Liver (tissue), 9 donors: Measurements from ENCODE around the gene KCNQ4. TPM values are rescaled to one million over a fixed set of nuclear protein-coding genes. Genes with fewer than 3 reads are reported as not detected.

Source experiments
- DNase-seq: peaks from one replicate; pipeline ENCODE4 v3.0.0-alpha.2; 2017; ENCODE audit warnings: low spot score
- H3K27ac ChIP-seq, 2 donors: one replicate each; pipeline ENCODE4 v1.7.0; 2013; ENCODE audit warnings: inconsistent platforms in 2 of 2, low read length in 2 of 2, control low read depth in 1 of 2, low read depth in 1 of 2, mild to moderate bottlenecking in 1 of 2
- H3K27me3 ChIP-seq, 4 donors: one replicate each; pipeline versions ENCODE4 v1.6.1 to v1.7.0; 2013; ENCODE audit warnings: low read length in 3 of 4, inconsistent platforms in 1 of 4, mild to moderate bottlenecking in 1 of 4, moderate library complexity in 1 of 4; ENCODE audit not compliant: control insufficient read depth in 4 of 4, insufficient read depth in 4 of 4
- H3K36me3 ChIP-seq, 4 donors: one replicate each; pipeline versions ENCODE4 v1.6.1 to v1.7.0; 2013; ENCODE audit warnings: low read length in 3 of 4, mild to moderate bottlenecking in 3 of 4, low read depth in 1 of 4, moderate library complexity in 1 of 4; ENCODE audit not compliant: control insufficient read depth in 4 of 4, insufficient read depth in 3 of 4
- H3K4me1 ChIP-seq, 4 donors: one replicate each; pipeline versions ENCODE4 v1.6.1 to v1.7.0; 2013; ENCODE audit warnings: low read length in 3 of 4, mild to moderate bottlenecking in 3 of 4, moderate library complexity in 1 of 4; ENCODE audit not compliant: control insufficient read depth in 4 of 4, insufficient read depth in 4 of 4
- H3K4me3 ChIP-seq, 3 donors: one replicate each; pipeline versions ENCODE4 v1.6.1 to v1.7.0; 2013; ENCODE audit warnings: low read length in 3 of 3, control low read depth in 1 of 3, low read depth in 1 of 3, mild to moderate bottlenecking in 1 of 3
- H3K9ac ChIP-seq, 2 donors: one replicate each; pipeline ENCODE4 v1.7.0; 2013; ENCODE audit warnings: low read length in 2 of 2, mild to moderate bottlenecking in 2 of 2, moderate library complexity in 2 of 2, control low read depth in 1 of 2, low read depth in 1 of 2
- H3K9me3 ChIP-seq, 4 donors: one replicate each; pipeline versions ENCODE4 v1.6.1 to v1.7.0; 2013; ENCODE audit warnings: low read length in 3 of 4; ENCODE audit not compliant: control insufficient read depth in 4 of 4
- CTCF ChIP-seq: fragments of 150-350 bp; IDR thresholded peaks from 2 replicates; pipeline ENCODE4 v1.5.1; 2017; ENCODE audit warnings: improper control_type of control experiment, low read depth, low read length; ENCODE audit not compliant: missing input control
- EGR1 ChIP-seq, 2 donors: IDR thresholded peaks; 2 replicates each; pipeline ENCODE4 v1.6.1; 2016 to 2018; ENCODE audit warnings: antibody characterized with exemption in 2 of 2, low read depth in 2 of 2
- HNF4A ChIP-seq, 2 donors: conservative IDR thresholded peaks; 2 replicates each; pipeline ENCODE4 v1.6.1; 2016; ENCODE audit warnings: antibody characterized with exemption in 2 of 2, mild to moderate bottlenecking in 2 of 2
- HNF4G ChIP-seq: IDR thresholded peaks from 2 replicates; pipeline ENCODE4 v1.6.1; 2016; ENCODE audit warnings: antibody characterized with exemption
- MAX ChIP-seq: IDR thresholded peaks from 2 replicates; pipeline ENCODE4 v1.6.1; 2016; ENCODE audit warnings: antibody characterized with exemption
- NR2F2 ChIP-seq: IDR thresholded peaks from 2 replicates; pipeline ENCODE4 v1.6.1; 2016; ENCODE audit warnings: antibody characterized with exemption
- REST ChIP-seq: IDR thresholded peaks from 2 replicates; pipeline ENCODE4 v1.6.1; 2016; ENCODE audit warnings: antibody characterized with exemption, mild to moderate bottlenecking
- RXRA ChIP-seq, 2 donors: IDR thresholded peaks; 2 replicates each; pipeline ENCODE4 v1.6.1; 2017 to 2018; ENCODE audit warnings: antibody characterized with exemption in 2 of 2, mild to moderate bottlenecking in 1 of 2
- SP1 ChIP-seq: IDR thresholded peaks from 2 replicates; pipeline ENCODE4 v1.6.1; 2018; ENCODE audit warnings: antibody characterized with exemption, mild to moderate bottlenecking
- TAF1 ChIP-seq: conservative IDR thresholded peaks from 2 replicates; pipeline ENCODE4 v1.6.1; 2016; ENCODE audit warnings: antibody characterized with exemption, mild to moderate bottlenecking
- ZBTB33 ChIP-seq: IDR thresholded peaks from 2 replicates; pipeline ENCODE4 v1.6.1; 2016; ENCODE audit warnings: antibody characterized with exemption
- WGBS: extraction: QIAGEN DNeasy Blood & Tissue Kit; methylation state at CpG from one replicate; pipeline ENCODE4 v1.1.7; 2013; 5-methylcytosine and 5-hydroxymethylcytosine counted together
- polyA plus RNA-seq, 2 donors: library from polyadenylated mRNA; stranded (reverse) in 1 of 2; unstranded in 1 of 2; fragments of 200-250 nt in 1 of 2; fragments of >200 nt in 1 of 2; fragmentation: Nextera tagmentation in 1 of 2; extraction: Ambion mirVana in 1 of 2; gene quantifications; one replicate each; pipeline versions ENCODE4 v1.2.1 to v1.2.3, GENCODE V29; 2013 to 2015
- total RNA-seq, 2 donors: library from RNA; depleted of rRNA; stranded (reverse); fragments of >200 nt; gene quantifications; one replicate each; pipeline ENCODE4 v1.2.3, GENCODE V29; 2014
- donor health status: healthy.
- donor health status: healthy.
- donor health status: healthy.
- donor health status: healthy.
- donor health status: healthy.

Gene KCNQ4
- total and polyA plus RNA-seq, 4 donors = 0.10 to 2.1 (median 0.27) TPM

GRCh38 chr1:40780678-40781607 is 2.6 kb upstream of the KCNQ4 start:
- Histone ChIP-seq H3K9ac (no peak overlapping the region), H3K4me3 (no peak overlapping the region), H3K36me3 (no peaks in the 10 kb centered on the region), H3K9me3 (no peaks in the 10 kb centered on the region), H3K27ac (no peak overlapping the region), H3K4me1 (peaks cover 4 to 13% (median 11%) of the 10 kb centered on the region in 4 donors), H3K27me3 (no peaks in the 10 kb centered on the region)
- no peak for DNase-seq
- 78% methylated on average over 11 of the region's 11 CpGs for WGBS
- no peak for TF ChIP-seq NR2F2
- no peak for TF ChIP-seq MAX
- TF ChIP-seq REST = no peak
- TF ChIP-seq HNF4A (conservative IDR thresholded peaks at IDR 0.05) = no peak
- TF ChIP-seq TAF1 = no peak
- no peak for TF ChIP-seq SP1
- no peak for TF ChIP-seq CTCF
- TF ChIP-seq ZBTB33 = no peak
- TF ChIP-seq RXRA (IDR thresholded peaks at IDR 0.05) = no peak
- no peak for TF ChIP-seq HNF4G
- TF ChIP-seq EGR1 (IDR thresholded peaks at IDR 0.05; ENCODE audit: low read depth in 2 of 2) = no peak

- no peak overlapping the region for H3K4me3 ChIP-seq
- no peak for TF ChIP-seq EGR1 (IDR thresholded peaks at IDR 0.05; ENCODE audit: low read depth in 2 of 2)
- no peaks in the 10 kb centered on the region for H3K9me3 ChIP-seq
- H3K27me3 ChIP-seq = no peaks in the 10 kb centered on the region
- no peaks in the 10 kb centered on the region for H3K36me3 ChIP-seq
- no peak for DNase-seq
- no peak overlapping the region for H3K9ac ChIP-seq
- no peak overlapping the region for H3K27ac ChIP-seq
- 90% methylated on average over 2 of the region's 2 CpGs for WGBS
- peaks cover 4 to 13% (median 11%) of the 10 kb centered on the region in 4 donors for H3K4me1 ChIP-seq
Observed at GRCh38 chr1:40781608-40781971, 2.0 kb upstream of the KCNQ4 start.
